H9 (cell line): ENCODE data around the gene CCDC170. TPM values are rescaled to one million over a fixed set of nuclear protein-coding genes. Genes with fewer than 3 reads are reported as not detected.

Experiments used
- DNase-seq: peaks from one replicate; pipeline ENCODE4 v3.0.0-alpha.2; 2017
- H2AFZ ChIP-seq: one replicate; pipeline ENCODE4 v1.6.1; 2013; ENCODE audit warnings: mild to moderate bottlenecking, low read length, control low read depth, moderate library complexity
- H2AK5ac ChIP-seq: 2 replicates; pipeline ENCODE4 v1.6.1; 2013; ENCODE audit warnings: low read length, control low read depth, mixed read lengths; ENCODE audit not compliant: insufficient read length
- H2BK120ac ChIP-seq: one replicate; pipeline ENCODE4 v1.6.1; 2013; ENCODE audit warnings: low read depth, mild to moderate bottlenecking, low read length, control low read depth, inconsistent platforms; ENCODE audit not compliant: poor library complexity, severe bottlenecking
- H2BK12ac ChIP-seq: 2 replicates; pipeline ENCODE4 v1.6.1; 2013; ENCODE audit warnings: low read length, control low read depth, mixed read lengths, low read depth; ENCODE audit not compliant: insufficient read length
- H2BK15ac ChIP-seq: 2 replicates; pipeline ENCODE4 v1.6.1; 2013; ENCODE audit warnings: low read depth, low read length, control low read depth
- H2BK20ac ChIP-seq: one replicate; pipeline ENCODE4 v1.6.1; 2013; ENCODE audit warnings: low read depth, mild to moderate bottlenecking, low read length, control low read depth, inconsistent platforms; ENCODE audit not compliant: poor library complexity, severe bottlenecking
- H2BK5ac ChIP-seq: 2 replicates; pipeline ENCODE4 v1.6.1; 2013; ENCODE audit warnings: low read length, control low read depth, mixed read lengths; ENCODE audit not compliant: insufficient read length
- H3K14ac ChIP-seq: 2 replicates; pipeline ENCODE4 v1.6.1; 2013; ENCODE audit warnings: low read length, control low read depth; ENCODE audit not compliant: insufficient read depth
- H3K18ac ChIP-seq: 2 replicates; pipeline ENCODE4 v1.6.1; 2013; ENCODE audit warnings: low read depth, mild to moderate bottlenecking, mixed read lengths, low read length, control low read depth; ENCODE audit not compliant: insufficient read length
- H3K23ac ChIP-seq: 2 replicates; pipeline ENCODE4 v1.6.1; 2013; ENCODE audit warnings: low read length, control low read depth, mixed read lengths, low read depth; ENCODE audit not compliant: insufficient read length
- H3K23me2 ChIP-seq: 2 replicates; pipeline ENCODE4 v1.6.1; 2013; ENCODE audit warnings: low read depth, mild to moderate bottlenecking, mixed read lengths, low read length, control low read depth; ENCODE audit not compliant: insufficient read length, poor library complexity, severe bottlenecking
- H3K27ac ChIP-seq: 2 replicates; pipeline ENCODE4 v1.5.1; 2013; ENCODE audit warnings: low read length, control low read depth, mixed read lengths, low read depth; ENCODE audit not compliant: insufficient read length
- H3K27me3 ChIP-seq: 2 replicates; pipeline ENCODE4 v1.6.1; 2013; ENCODE audit warnings: low read length, control low read depth, inconsistent platforms; ENCODE audit not compliant: insufficient read depth
- H3K4ac ChIP-seq: 2 replicates; pipeline ENCODE4 v1.6.1; 2013; ENCODE audit warnings: low read depth, mild to moderate bottlenecking, control low read depth, inconsistent platforms, low read length, moderate library complexity
- H3K4me1 ChIP-seq: 2 replicates; pipeline ENCODE4 v1.6.1; 2013; ENCODE audit warnings: low read length, control low read depth, inconsistent platforms; ENCODE audit not compliant: insufficient read depth
- H3K4me2 ChIP-seq: 2 replicates; pipeline ENCODE4 v1.6.1; 2013; ENCODE audit warnings: low read length, control low read depth, mixed read lengths; ENCODE audit not compliant: insufficient read length, insufficient read depth
- H3K56ac ChIP-seq: 2 replicates; pipeline ENCODE4 v1.6.1; 2013; ENCODE audit warnings: low read depth, mild to moderate bottlenecking, mixed read lengths, low read length, control low read depth; ENCODE audit not compliant: insufficient read length
- H3K79me1 ChIP-seq: 2 replicates; pipeline ENCODE4 v1.6.1; 2013; ENCODE audit warnings: low read depth, mild to moderate bottlenecking, moderate library complexity, low read length, control low read depth, inconsistent platforms; ENCODE audit not compliant: insufficient read depth, poor library complexity, severe bottlenecking
- H3K79me2 ChIP-seq: 2 replicates; pipeline ENCODE4 v1.6.1; 2013; ENCODE audit warnings: low read length, control low read depth, inconsistent platforms; ENCODE audit not compliant: insufficient read depth
- H3K9ac ChIP-seq: 2 replicates; pipeline ENCODE4 v1.6.1; 2013; ENCODE audit warnings: low read length, control low read depth, mixed read lengths; ENCODE audit not compliant: insufficient read length; ENCODE audit errors: extremely low read depth
- H3K9me3 ChIP-seq: one replicate; pipeline ENCODE4 v1.6.1; 2013; ENCODE audit warnings: low read depth, low read length, inconsistent platforms; ENCODE audit not compliant: control insufficient read depth
- H3T11ph ChIP-seq: one replicate; pipeline ENCODE4 v1.6.1; 2013; ENCODE audit warnings: mild to moderate bottlenecking, low read length, control low read depth, inconsistent platforms
- H4K20me1 ChIP-seq: one replicate; pipeline ENCODE4 v1.6.1; 2013; ENCODE audit not compliant: control insufficient read depth, insufficient read length, insufficient read depth
- H4K5ac ChIP-seq: 2 replicates; pipeline ENCODE4 v1.6.1; 2013; ENCODE audit warnings: low read depth, mild to moderate bottlenecking, mixed read lengths, low read length, control low read depth; ENCODE audit not compliant: insufficient read length
- H4K8ac ChIP-seq: replicated peaks from 2 replicates; pipeline ENCODE4 v1.6.1; 2013; ENCODE audit warnings: low read length, control low read depth, mixed read lengths, low read depth; ENCODE audit not compliant: insufficient read length
- H4K91ac ChIP-seq: 2 replicates; pipeline ENCODE4 v1.6.1; 2013; ENCODE audit warnings: low read depth, mild to moderate bottlenecking, moderate library complexity, mixed read lengths, low read length, control low read depth; ENCODE audit not compliant: insufficient read length
- H3K27ac Mint-ChIP-seq, 3 experiments: 2 replicates in 2 of 3; 3 replicates in 1 of 3; pipeline ENCODE4 v1.8.0; 2020 to 2021; ENCODE audit warnings: mixed read lengths in 3 of 3, mild to moderate bottlenecking in 1 of 3, moderate library complexity in 1 of 3
- H3K27me3 Mint-ChIP-seq: 2 replicates; pipeline ENCODE4 v1.8.0; 2021; ENCODE audit warnings: low read depth, mild to moderate bottlenecking, moderate library complexity, mixed read lengths
- H3K36me3 Mint-ChIP-seq, 3 experiments: 2 replicates in 2 of 3; 3 replicates in 1 of 3; pipeline ENCODE4 v1.8.0; 2020 to 2021; ENCODE audit warnings: low read depth in 3 of 3, mixed read lengths in 3 of 3; ENCODE audit not compliant: insufficient read depth in 1 of 3
- H3K4me1 Mint-ChIP-seq, 2 experiments: 2 replicates each; pipeline ENCODE4 v1.8.0; 2020; ENCODE audit warnings: mixed read lengths in 2 of 2
- H3K4me3 Mint-ChIP-seq, 2 experiments: 2 replicates in 1 of 2; 3 replicates in 1 of 2; pipeline ENCODE4 v1.8.0; 2020 to 2021; ENCODE audit warnings: mild to moderate bottlenecking in 2 of 2, mixed read lengths in 2 of 2, moderate library complexity in 1 of 2
- H3K9me3 Mint-ChIP-seq, 2 experiments: 2 replicates in 1 of 2; 3 replicates in 1 of 2; pipeline ENCODE4 v1.8.0; 2020; ENCODE audit warnings: mild to moderate bottlenecking in 2 of 2, mixed read lengths in 2 of 2, moderate library complexity in 1 of 2
- CTCF ChIP-seq: fragments of 200-600 bp; sonication (generic); conservative IDR thresholded peaks from 3 replicates; pipeline ENCODE4 v1.8.0; 2021; ENCODE audit warnings: antibody characterized with exemption, mild to moderate bottlenecking
- WGBS: extraction: QIAGEN DNeasy Blood & Tissue Kit; methylation state at CpG from one replicate; pipeline ENCODE4 v1.1.7; 2013; ENCODE audit warnings: missing lambda C conversion rate, low lambda C conversion rate, mixed read lengths; ENCODE audit not compliant: insufficient read length; ENCODE audit errors: extremely low coverage; 5-methylcytosine and 5-hydroxymethylcytosine counted together
- total RNA-seq: library from RNA; stranded (reverse); gene quantifications from 2 replicates; pipeline ENCODE4 v1.2.1, GENCODE V29; 2021

Gene CCDC170
- total RNA-seq, 1 experiment from 2014 or later, result 0.07 TPM

GRCh38 chr6:151550618-151551017, 56.8 kb downstream of the CCDC170 start:
- no peak overlapping the region for H2AK5ac ChIP-seq
- no peak overlapping the region for H4K8ac ChIP-seq
- H3K4me2 ChIP-seq, result no peak overlapping the region
- no peaks in the 10 kb centered on the region for H3K36me3 Mint-ChIP-seq
- H3K79me2 ChIP-seq, result no peaks in the 10 kb centered on the region
- no peak overlapping the region for H3K18ac ChIP-seq
- H3K23ac ChIP-seq, result no peak overlapping the region
- H3T11ph ChIP-seq, result no peak overlapping the region
- H3K4ac ChIP-seq, result no peak overlapping the region
- no peak overlapping the region for H2AFZ ChIP-seq
- H3K9me3 Mint-ChIP-seq, result peaks cover 0 to 3% of the 10 kb centered on the region in 2 experiments; a peak in 1 of 5 replicates
- H3K9me3 ChIP-seq, result no peaks in the 10 kb centered on the region
- no peaks in the 10 kb centered on the region for H3K79me1 ChIP-seq
- no peak overlapping the region for H4K5ac ChIP-seq
- H3K56ac ChIP-seq, result no peak overlapping the region
- no peak overlapping the region for H2BK120ac ChIP-seq
- H3K23me2 ChIP-seq, result no peaks in the 10 kb centered on the region
- H3K4me3 Mint-ChIP-seq, result no peak overlapping the region
- no peak overlapping the region for H2BK15ac ChIP-seq
- WGBS, result no CpG with 5 or more reads among the region's 3 CpGs
- H2BK5ac ChIP-seq, result no peak overlapping the region
- H3K27me3 Mint-ChIP-seq, result no peaks in the 10 kb centered on the region
- no peak overlapping the region for H3K14ac ChIP-seq
- H4K91ac ChIP-seq, result no peak overlapping the region
- no peak overlapping the region for H2BK12ac ChIP-seq
- no peak for DNase-seq
- no peak overlapping the region for H2BK20ac ChIP-seq
- no peaks in the 10 kb centered on the region for H3K27me3 ChIP-seq
- no peaks in the 10 kb centered on the region for H3K4me1 ChIP-seq
- H4K20me1 ChIP-seq, result no peaks in the 10 kb centered on the region
- no peak for TF ChIP-seq CTCF
- no peak overlapping the region for H3K27ac Mint-ChIP-seq
- H3K4me1 Mint-ChIP-seq, result no peaks in the 10 kb centered on the region
- H3K9ac ChIP-seq, result no peak overlapping the region
- no peak overlapping the region for H3K27ac ChIP-seq
